ENCODE results near the gene NPR3. TPM values are rescaled to one million over a fixed set of nuclear protein-coding genes. Genes with fewer than 3 reads are reported as not detected.

NPR3 gene
- total and polyA plus RNA-seq, 2 donors (not counting 3 experiments of a cell fraction or from before 2014, with no cell fraction given): 0.01 to 0.53 TPM

DNA sequence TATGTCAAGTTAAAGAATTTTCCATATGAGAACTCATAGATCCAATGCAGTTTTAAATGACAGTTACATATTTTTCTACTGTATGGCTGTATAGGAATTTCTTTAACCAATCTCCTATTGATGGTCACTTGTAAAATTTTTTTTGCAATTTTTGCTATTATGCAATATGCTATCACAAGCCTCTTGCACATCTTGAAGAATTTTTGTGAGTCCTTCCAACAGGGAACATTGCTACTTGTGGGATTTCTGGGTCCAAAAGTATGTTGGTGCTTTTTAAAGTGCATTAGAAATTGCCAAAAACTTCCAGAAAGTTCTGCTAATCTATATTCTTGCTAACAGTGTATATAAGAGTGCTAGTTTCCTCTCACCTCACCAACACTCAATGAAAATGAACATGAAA, 65.1 kb downstream of the NPR3 start:
- intact Hi-C loops (cut with micrococcal nuclease) (no loop called here), dilution Hi-C loops (cut with MboI; ENCODE audit: extremely low pct_ligation_motif_present, low sequenced_read_pairs) (no loop called here)
- CTCF ChIA-PET: no interaction called here
- H4K20me1 ChIP-seq (replicated peaks; ENCODE audit: control insufficient read depth, extremely low read depth, insufficient read depth, low read length): no peaks in the 10 kb centered on the region
- DNase-seq (ENCODE audit: low read depth, low spot score) (no peak), FAIRE-seq (no peak)
- no TSS peak for BruUV-seq (replicated peaks)
- H3K9ac ChIP-seq (replicated peaks; ENCODE audit: extremely low read depth, insufficient read depth, low read length): no peak overlapping the region
- H3K9me1 ChIP-seq (replicated peaks; ENCODE audit: control insufficient read depth, extremely low read depth, insufficient read depth, low read length): no peaks in the 10 kb centered on the region
- H3K27ac ChIP-seq (ENCODE audit: insufficient read depth, low read depth, low read length): no peak overlapping the region
- no peaks in the 10 kb centered on the region for H3K36me3 ChIP-seq (ENCODE audit: control insufficient read depth in 2 of 2, extremely low read depth in 1 of 2, insufficient read depth in 2 of 2, low read length in 2 of 2)
- no peak overlapping the region for H3K4me2 ChIP-seq (ENCODE audit: insufficient read depth, low read length)
- H3K27me3 ChIP-seq (ENCODE audit: control insufficient read depth in 2 of 2, insufficient read depth in 2 of 2, low read length in 2 of 2): no peaks in the 10 kb centered on the region
- TF ChIP-seq FOS (IDR thresholded peaks at IDR 0.05; ENCODE audit: borderline replicate concordance, insufficient read depth, low read length): no peak
- no peak for TF ChIP-seq POLR2A (IDR thresholded peaks at IDR 0.05; ENCODE audit: low read depth, low read length)
- TF ChIP-seq GATA2 (IDR thresholded peaks at IDR 0.05; ENCODE audit: insufficient read depth, insufficient read length, low read depth, low read length): no peak
- TF ChIP-seq, protein P1, sequence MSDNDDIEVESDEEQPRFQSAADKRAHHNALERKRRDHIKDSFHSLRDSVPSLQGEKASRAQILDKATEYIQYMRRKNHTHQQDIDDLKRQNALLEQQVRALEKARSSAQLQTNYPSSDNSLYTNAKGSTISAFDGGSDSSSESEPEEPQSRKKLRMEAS (IDR thresholded peaks at IDR 0.05; ENCODE audit: insufficient read depth, insufficient read length): no peak
- TF ChIP-seq POLR2AphosphoS5 (IDR thresholded peaks at IDR 0.05; ENCODE audit: insufficient read depth, low read depth, low read length): no peak
- TF ChIP-seq EZH2 (IDR thresholded peaks at IDR 0.05; ENCODE audit: borderline replicate concordance, low read depth, low read length, severe bottlenecking): no peak
- no peak for TF ChIP-seq MYC (IDR thresholded peaks at IDR 0.05; ENCODE audit: low read depth, low read length)
- TF ChIP-seq, protein P2, sequence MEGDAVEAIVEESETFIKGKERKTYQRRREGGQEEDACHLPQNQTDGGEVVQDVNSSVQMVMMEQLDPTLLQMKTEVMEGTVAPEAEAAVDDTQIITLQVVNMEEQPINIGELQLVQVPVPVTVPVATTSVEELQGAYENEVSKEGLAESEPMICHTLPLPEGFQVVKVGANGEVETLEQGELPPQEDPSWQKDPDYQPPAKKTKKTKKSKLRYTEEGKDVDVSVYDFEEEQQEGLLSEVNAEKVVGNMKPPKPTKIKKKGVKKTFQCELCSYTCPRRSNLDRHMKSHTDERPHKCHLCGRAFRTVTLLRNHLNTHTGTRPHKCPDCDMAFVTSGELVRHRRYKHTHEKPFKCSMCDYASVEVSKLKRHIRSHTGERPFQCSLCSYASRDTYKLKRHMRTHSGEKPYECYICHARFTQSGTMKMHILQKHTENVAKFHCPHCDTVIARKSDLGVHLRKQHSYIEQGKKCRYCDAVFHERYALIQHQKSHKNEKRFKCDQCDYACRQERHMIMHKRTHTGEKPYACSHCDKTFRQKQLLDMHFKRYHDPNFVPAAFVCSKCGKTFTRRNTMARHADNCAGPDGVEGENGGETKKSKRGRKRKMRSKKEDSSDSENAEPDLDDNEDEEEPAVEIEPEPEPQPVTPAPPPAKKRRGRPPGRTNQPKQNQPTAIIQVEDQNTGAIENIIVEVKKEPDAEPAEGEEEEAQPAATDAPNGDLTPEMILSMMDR (IDR thresholded peaks at IDR 0.05; ENCODE audit: extremely low read depth in 1 of 2, insufficient read depth in 1 of 2, low read depth in 1 of 2, low read length in 2 of 2): no peak
- no peak for TF ChIP-seq JUN (IDR thresholded peaks at IDR 0.05; ENCODE audit: borderline replicate concordance, insufficient read depth, insufficient read length, low read depth)
- no peaks in the 10 kb centered on the region for H3K79me2 ChIP-seq (ENCODE audit: control insufficient read depth, insufficient read depth, low read length)
- no peaks in the 10 kb centered on the region for H3K9me3 ChIP-seq (replicated peaks; ENCODE audit: control insufficient read depth, insufficient read depth, low read length)
- no peaks in the 10 kb centered on the region for H3K4me1 ChIP-seq (ENCODE audit: control insufficient read depth, extremely low read depth, insufficient read depth, low read length)
- no peak overlapping the region for H2AFZ ChIP-seq (ENCODE audit: low read depth, low read length)
- POLR2A ChIA-PET: no interaction called here
- H3K4me3 ChIP-seq (replicated peaks in 1 of 3; ENCODE audit: insufficient read depth in 1 of 3, low read depth in 1 of 3, low read length in 3 of 3): no peak overlapping the region

All from endothelial cell of umbilical vein (primary cell).